Left ventricle myocardium inferior (tissue), 1 donor: ENCODE measurements around the gene MED13L. TPM values are rescaled to one million over a fixed set of nuclear protein-coding genes. Genes with fewer than 3 reads are reported as not detected.

Source experiments
- DNase-seq: peaks from one replicate; pipeline ENCODE4 v3.0.0-alpha.2; 2020
- H3K27ac ChIP-seq: fragments of 200-600 bp; replicated peaks from 2 replicates; pipeline ENCODE4 v1.8.0; 2021
- H3K27me3 ChIP-seq: fragments of 200-600 bp; 2 replicates; pipeline ENCODE4 v1.8.0; 2021; ENCODE audit warnings: low read depth
- H3K36me3 ChIP-seq: fragments of 200-600 bp; 2 replicates; pipeline ENCODE4 v1.8.0; 2021
- H3K4me1 ChIP-seq: fragments of 200-600 bp; 2 replicates; pipeline ENCODE4 v1.8.0; 2021
- H3K4me3 ChIP-seq: fragments of 200-600 bp; 2 replicates; pipeline ENCODE4 v1.8.0; 2021; ENCODE audit warnings: mild to moderate bottlenecking, moderate library complexity
- H3K9me3 ChIP-seq: fragments of 200-600 bp; replicated peaks from 2 replicates; pipeline ENCODE4 v1.8.0; 2021
- CTCF ChIP-seq: fragments of 200-600 bp; IDR thresholded peaks from 2 replicates; pipeline ENCODE4 v1.8.0; 2021; ENCODE audit warnings: antibody characterized with exemption, mild to moderate bottlenecking, borderline replicate concordance
- intact Hi-C: fragments of 100-400 bp; cut with micrococcal nuclease; formaldehyde crosslinking; loops from one replicate; pipeline ENCODE4 v1.11.0; 2022
- total RNA-seq: library from RNA; stranded (reverse); fragmentation: NEBNext Ultra II Directional; extraction: Animal tissue kit (Norgen Biotek cat#: 25700); gene quantifications from one replicate; pipeline ENCODE4 v1.2.1, GENCODE V29; 2021
- donor health status: DM: no; HTN: yes; CAD: no; lungs with severe emphysema.

MED13L gene
- total RNA-seq, 1 donor from 2014 or later, result 55.0 TPM

GRCh38 chr12:116131176-116131575 is 146.3 kb downstream of the MED13L start:
- Histone ChIP-seq H3K27ac (no peak overlapping the region), H3K36me3 (no peaks in the 10 kb centered on the region), H3K9me3 (no peaks in the 10 kb centered on the region), H3K4me3 (no peak overlapping the region), H3K27me3 (no peaks in the 10 kb centered on the region), H3K4me1 (peaks cover 93% of the 10 kb centered on the region)
- intact Hi-C loops, result no loop called here
- no peak for DNase-seq
- TF ChIP-seq CTCF, result no peak

- Histone ChIP-seq H3K36me3 (no peaks in the 10 kb centered on the region), H3K27me3 (no peaks in the 10 kb centered on the region), H3K27ac (no peak overlapping the region), H3K9me3 (no peaks in the 10 kb centered on the region), H3K4me1 (peaks cover 90% of the 10 kb centered on the region), H3K4me3 (no peak overlapping the region)
- intact Hi-C loops, result no loop called here
- no peak for TF ChIP-seq CTCF
- no peak for DNase-seq
Observed at GRCh38 chr12:116130431-116130830, 147.1 kb downstream of the MED13L start.

- no peaks in the 10 kb centered on the region for H3K36me3 ChIP-seq
- no peaks in the 10 kb centered on the region for H3K9me3 ChIP-seq
- TF ChIP-seq CTCF, result no peak
- peaks cover 91% of the 10 kb centered on the region for H3K4me1 ChIP-seq
- H3K27ac ChIP-seq, result no peak overlapping the region
- no peak for DNase-seq
- no peaks in the 10 kb centered on the region for H3K27me3 ChIP-seq
- intact Hi-C loops, result no loop called here
- H3K4me3 ChIP-seq, result no peak overlapping the region
Observed at GRCh38 chr12:116128779-116129178, 148.7 kb downstream of the MED13L start.

- no peak for TF ChIP-seq CTCF
- intact Hi-C loops, result no loop called here
- H3K4me1 ChIP-seq, result peaks cover 91% of the 10 kb centered on the region
- no peak overlapping the region for H3K27ac ChIP-seq
- DNase-seq, result no peak
- no peaks in the 10 kb centered on the region for H3K9me3 ChIP-seq
- no peaks in the 10 kb centered on the region for H3K27me3 ChIP-seq
- H3K36me3 ChIP-seq, result no peaks in the 10 kb centered on the region
- H3K4me3 ChIP-seq, result no peak overlapping the region
Observed at GRCh38 chr12:116127859-116128258, 149.6 kb downstream of the MED13L start.

GRCh38 chr12:116126610-116127009 is 150.9 kb downstream of the MED13L start:
- H3K27ac ChIP-seq, result no peak overlapping the region
- H3K36me3 ChIP-seq, result no peaks in the 10 kb centered on the region
- no peak overlapping the region for H3K4me3 ChIP-seq
- no peaks in the 10 kb centered on the region for H3K27me3 ChIP-seq
- H3K4me1 ChIP-seq, result peaks cover 91% of the 10 kb centered on the region
- intact Hi-C loops, result no loop called here
- no peak for DNase-seq
- TF ChIP-seq CTCF, result no peak
- no peaks in the 10 kb centered on the region for H3K9me3 ChIP-seq
